B cell (primary cell): ENCODE results near the gene GKAP1.

Experiments
- EZH2 ChIP-seq: IDR thresholded peaks from 2 replicates; pipeline ENCODE4 v1.6.1; 2012; ENCODE audit warnings: borderline replicate concordance, low read depth, mild to moderate bottlenecking, moderate library complexity, low read length; ENCODE audit not compliant: insufficient read depth, poor library complexity, severe bottlenecking
- TF ChIP-seq, protein P1 (sequence below): fragments of 200-600 bp; IDR thresholded peaks from one replicate; pipeline ENCODE4 v1.8.0; 2022; ENCODE audit warnings: antibody characterized with exemption, mild to moderate bottlenecking

DNA sequence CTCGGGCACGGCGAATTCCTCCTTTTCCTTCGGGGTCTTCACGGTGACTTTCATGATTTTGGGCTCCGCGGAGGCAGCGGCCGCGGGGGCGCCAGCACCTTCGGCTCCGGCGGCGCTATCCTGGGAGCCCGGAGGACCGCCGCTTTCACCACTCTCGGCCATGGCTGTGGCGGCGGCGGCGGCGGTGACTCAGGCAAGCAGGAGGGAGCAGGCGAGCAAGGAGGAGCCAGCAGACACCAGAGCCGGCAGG lies 110.1 kb downstream of the GKAP1 start:
- TF ChIP-seq, protein P1, sequence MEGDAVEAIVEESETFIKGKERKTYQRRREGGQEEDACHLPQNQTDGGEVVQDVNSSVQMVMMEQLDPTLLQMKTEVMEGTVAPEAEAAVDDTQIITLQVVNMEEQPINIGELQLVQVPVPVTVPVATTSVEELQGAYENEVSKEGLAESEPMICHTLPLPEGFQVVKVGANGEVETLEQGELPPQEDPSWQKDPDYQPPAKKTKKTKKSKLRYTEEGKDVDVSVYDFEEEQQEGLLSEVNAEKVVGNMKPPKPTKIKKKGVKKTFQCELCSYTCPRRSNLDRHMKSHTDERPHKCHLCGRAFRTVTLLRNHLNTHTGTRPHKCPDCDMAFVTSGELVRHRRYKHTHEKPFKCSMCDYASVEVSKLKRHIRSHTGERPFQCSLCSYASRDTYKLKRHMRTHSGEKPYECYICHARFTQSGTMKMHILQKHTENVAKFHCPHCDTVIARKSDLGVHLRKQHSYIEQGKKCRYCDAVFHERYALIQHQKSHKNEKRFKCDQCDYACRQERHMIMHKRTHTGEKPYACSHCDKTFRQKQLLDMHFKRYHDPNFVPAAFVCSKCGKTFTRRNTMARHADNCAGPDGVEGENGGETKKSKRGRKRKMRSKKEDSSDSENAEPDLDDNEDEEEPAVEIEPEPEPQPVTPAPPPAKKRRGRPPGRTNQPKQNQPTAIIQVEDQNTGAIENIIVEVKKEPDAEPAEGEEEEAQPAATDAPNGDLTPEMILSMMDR = no peak
- TF ChIP-seq EZH2 = no peak
